Stimulated activated CD8-positive, alpha-beta memory T cell treated with anti-CD3 and anti-CD28 coated beads, Interleukin-4, amount 100 ng/mL, for 24 hours (primary cell): Measurements from ENCODE around the gene UBP1.
"Not testable (repeated sequence)": the region's sequence is repeated elsewhere in the genome, so short reads cannot be mapped to it uniquely, and the experiment has no call there.

Experiments
- DNase-seq: peaks from one replicate; pipeline ENCODE4 v3.0.0-alpha.2; 2020; ENCODE audit warnings: low read depth

Gene UBP1

GRCh38 chr3:33389908-33390307, 50.3 kb downstream of the UBP1 start:
- DNase-seq: no peak

DNA sequence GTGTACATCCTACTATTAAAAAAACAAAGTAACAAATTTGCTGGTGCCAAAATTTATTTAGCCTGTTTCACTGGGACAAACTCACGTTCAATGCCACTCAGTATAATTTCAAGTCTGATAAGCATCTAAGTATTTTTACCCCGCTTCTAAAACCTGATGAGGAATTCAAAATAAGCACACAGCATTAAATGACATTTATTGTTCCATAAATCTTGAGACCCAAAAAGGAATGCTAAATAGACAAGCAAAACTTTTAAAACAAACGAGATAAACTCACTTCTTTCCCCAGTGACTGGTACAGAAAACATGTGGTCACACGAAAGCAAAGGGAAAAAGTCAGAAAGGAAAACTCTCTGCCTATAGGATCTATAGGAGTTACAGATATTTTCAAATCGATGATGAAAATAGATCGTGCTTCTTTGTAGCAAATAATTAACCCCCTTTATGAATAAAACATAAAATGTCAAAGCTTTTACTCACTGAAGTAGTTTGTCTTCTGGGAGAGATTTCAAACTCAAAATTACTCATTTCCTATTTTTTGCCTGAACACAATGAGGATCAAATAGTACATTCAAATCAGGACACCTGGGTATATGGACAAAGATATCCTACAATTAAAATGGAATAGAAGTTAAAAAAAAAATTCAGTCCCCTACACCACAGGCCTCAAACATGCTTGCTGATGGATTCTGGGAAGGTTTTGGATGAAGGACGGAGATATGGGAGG, 51.7 kb downstream of the UBP1 start:
- no peak for DNase-seq

DNA sequence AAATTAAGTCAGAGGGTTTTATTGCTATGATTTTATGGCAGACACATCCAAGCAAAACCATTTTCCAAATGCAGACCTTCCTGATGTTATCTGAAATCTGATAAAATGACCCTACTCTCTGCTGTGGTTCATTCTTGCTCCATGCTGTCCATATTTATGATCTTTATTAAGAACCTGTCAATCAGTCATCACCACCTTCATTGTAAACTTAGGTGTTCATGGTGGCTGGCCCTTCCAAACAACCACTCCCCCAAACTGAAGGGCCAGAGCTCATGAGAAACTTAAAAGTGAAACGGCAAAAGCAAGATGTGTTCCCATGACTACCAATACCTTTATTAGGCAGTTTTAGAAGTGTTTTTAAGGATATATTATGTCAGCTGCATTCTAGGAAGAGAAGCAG, 53.6 kb downstream of the UBP1 start:
- DNase-seq: no peak

- DNase-seq: peak; percentile 12
Measured at GRCh38 chr3:33385423-33385822, 54.8 kb downstream of the UBP1 start.

GRCh38 chr3:33383951-33384350, 56.3 kb downstream of the UBP1 start:
- DNase-seq: no peak

GRCh38 chr3:33380653-33381052, 59.6 kb downstream of the UBP1 start:
- no peak for DNase-seq

- no peak for DNase-seq
Measured at GRCh38 chr3:33377931-33378330, 62.3 kb downstream of the UBP1 start.

GRCh38 chr3:33377489-33377888, 62.7 kb downstream of the UBP1 start:
- no peak for DNase-seq

- DNase-seq: no peak
Measured at GRCh38 chr3:33373082-33373437, 67.1 kb downstream of the UBP1 start.

DNA sequence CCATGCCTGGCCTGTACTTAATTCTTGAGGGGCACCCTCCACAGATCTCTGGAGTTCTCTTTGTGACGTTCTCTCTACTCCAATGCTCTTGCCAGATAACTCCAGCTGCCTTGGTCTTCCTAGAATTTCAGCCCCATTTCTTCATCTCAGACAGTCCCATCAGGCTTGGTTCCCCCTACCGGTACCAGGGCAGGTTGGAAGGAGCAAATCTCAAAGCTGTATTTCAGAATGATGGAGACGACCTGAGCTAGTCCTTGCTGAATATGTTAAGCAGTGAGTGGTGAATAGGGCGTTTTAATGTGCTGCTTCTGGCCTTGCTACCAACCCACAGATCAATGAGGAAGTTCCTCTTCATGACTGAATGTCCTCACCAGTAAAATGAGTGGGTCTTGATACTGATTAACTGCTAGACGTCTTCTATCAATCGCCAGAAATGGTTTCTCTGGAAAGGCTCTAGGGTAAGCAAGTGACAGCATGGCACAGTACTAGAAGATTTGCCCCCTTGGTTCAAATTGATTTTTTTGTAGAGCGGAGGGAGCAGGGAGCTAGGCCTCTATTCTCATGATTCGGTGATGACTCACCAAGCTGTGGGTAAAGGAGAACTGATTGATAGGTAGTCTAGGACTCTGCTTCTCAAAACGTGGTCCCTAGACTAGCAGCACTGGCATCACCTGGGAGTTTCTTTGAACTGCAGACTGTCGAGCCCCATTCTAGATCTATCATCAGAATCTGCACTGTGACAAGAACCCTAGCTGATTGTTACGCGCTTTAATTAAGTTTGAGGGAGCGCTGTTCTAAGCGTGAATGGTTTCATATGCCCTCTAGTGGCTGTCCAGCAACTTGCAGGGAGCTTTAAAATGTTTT, 67.8 kb downstream of the UBP1 start:
- peak; percentile 24 for DNase-seq

DNA sequence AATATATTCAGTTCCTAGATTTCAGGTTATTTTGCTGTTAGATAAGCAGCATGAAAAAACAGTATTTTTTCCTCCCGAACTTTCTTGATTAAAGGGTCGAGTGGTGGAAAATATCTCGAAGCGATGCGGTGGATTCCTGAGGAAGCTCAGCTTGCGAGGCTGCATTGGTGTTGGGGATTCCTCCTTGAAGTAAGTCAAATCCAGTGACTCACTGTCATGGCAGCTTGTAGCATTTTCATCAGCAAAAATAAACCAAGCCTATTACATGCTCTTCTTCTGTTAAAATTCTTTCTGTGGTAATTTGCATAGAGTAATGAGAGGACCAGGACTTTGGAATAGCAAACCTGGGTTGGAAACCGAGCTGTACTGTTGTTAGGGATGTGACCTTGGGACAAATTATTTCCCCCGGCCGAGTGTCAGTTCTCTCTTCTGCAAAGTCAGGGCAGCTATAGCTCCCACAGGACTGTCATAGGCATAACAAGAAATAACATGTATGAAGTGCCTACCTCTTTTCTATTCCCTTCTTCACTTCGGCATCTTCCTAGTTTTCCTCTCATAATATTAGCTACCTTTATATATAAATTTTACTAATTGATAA, 75.6 kb downstream of the UBP1 start:
- DNase-seq: no peak

DNA sequence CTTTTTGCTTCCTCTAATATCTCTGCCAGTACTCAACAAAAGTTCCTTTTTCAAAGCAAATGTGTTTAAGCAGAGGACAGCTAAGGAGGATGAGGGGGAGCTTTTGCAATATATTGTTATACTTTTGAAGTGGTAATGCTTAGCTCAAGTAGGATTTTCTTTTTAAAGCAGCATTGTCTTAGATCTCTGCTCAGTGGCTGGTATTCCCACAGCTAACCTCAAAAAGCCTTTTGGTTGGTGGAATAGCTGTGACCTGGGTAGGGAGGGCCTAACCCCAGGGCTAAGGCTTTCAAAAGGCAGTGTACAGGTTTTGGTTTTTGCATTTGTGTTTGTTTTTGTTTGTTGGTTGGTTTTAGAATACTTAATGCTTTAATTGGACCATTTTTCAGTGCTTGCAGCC, 76.1 kb downstream of the UBP1 start:
- no peak for DNase-seq

- no peak for DNase-seq
Measured at GRCh38 chr3:33363113-33363800, 76.9 kb downstream of the UBP1 start.

DNA sequence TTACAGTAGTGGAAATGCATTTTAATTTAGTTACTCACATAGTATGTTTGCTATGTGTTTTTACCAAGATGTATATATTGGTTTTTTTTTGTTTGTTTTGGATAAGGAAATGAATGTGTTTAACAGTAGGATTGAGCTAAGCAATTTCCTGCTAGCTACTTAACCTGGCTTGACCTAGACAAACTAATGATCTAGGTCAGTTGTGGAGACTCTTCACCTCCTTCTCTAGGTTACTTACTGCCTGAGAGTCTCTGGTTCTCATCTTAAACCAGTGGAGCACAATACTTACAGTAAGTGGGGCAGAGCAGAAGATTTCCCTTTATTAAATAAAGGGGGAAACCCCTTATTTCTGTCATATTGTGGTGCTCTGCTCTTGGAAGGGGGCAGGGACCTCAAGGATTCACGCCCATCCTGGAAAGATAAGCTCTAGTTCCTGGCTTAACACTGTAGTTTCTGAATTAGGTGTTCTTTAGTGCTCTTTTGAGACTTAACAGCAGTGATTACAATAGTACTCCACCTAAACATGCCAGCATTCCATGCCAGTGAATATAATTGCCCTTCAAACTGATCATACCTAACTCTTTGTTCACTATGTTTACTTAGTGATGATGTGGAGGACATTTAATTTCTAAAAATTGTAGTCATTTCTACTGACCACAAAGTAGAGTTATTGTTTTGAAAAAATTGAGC, 79.9 kb downstream of the UBP1 start:
- no peak for DNase-seq

DNA sequence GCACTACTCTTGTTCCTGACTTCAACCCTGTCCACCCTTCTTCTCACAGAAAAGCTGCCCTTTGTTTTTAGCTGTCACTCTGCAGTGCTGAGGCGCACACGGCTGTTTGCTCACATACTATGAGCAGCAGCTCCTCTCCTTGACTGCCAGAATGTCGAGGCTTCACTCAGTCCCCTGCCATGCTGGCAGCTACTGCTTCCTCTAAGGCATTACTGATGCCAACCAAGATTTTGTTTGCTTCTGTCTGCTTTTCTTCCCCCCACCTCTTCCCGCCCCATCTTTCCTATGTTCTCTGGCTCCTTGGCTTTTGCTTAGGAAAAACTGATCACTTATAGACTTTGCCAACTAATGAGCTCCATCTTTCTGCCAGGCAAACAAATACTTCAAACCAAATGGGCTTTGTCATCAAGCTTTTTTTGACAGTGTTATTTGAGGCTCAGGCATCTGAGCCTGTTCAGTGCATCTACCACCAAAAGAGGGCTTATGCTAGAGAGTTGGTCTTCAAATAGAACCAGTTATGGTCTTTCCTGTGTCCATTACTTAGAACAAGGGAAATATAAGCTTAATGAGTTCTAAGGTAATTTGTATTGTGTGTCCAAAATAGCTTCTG, 81.9 kb downstream of the UBP1 start:
- DNase-seq: no peak

- no peak for DNase-seq
Measured at GRCh38 chr3:33355611-33356010, 84.6 kb downstream of the UBP1 start.

- DNase-seq: no peak
Measured at GRCh38 chr3:33339758-33340157, 100.4 kb downstream of the UBP1 start.

DNA sequence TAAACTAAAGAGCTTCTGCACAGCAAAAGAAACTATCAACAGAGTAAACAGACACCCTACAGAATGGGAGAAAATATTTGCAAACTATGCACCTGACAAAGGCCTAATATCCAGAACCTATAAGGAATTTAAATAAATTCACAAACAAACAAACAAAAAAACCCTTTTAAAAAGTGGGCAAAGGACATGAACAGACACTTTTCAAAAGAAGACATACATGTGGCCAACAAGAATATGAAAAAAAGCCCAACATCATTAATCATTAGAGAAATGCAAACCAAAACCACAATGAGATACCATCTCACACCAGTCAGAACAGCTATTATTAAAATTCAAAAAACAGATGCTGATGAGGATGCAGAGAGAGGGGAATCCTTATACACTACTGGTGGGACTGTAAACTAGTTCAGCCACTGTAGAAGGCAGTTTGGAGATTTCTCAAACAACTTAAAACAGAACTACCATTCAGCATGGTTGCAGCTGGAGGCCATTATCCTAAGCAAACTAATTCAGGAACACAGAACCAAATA, 101.2 kb downstream of the UBP1 start:
- not testable (repeated sequence) for DNase-seq
